Calu3 (cell line): ENCODE data around the gene RAB10. TPM values are rescaled to one million over a fixed set of nuclear protein-coding genes. Genes with fewer than 3 reads are reported as not detected.
A peak's percentile ranks its signal among the peaks of the same experiment; 100 is the strongest.

Experiments
- BruUV-seq: library from RNA; stranded (reverse); fragments of 400-500 nt; replicated peaks from 2 replicates; lab custom pipeline; 2021; lab: Mats Ljungman, UMichigan
- CTCF ChIA-PET: fragments of 300-600 bp; sonication (Branson Sonifier 250); formaldehyde crosslinking; loops from one replicate; lab custom pipeline; 2022; ENCODE audit warnings: antibody characterized with exemption; lab: Charles Lee
- DNase-seq: peaks from one replicate; pipeline ENCODE4 v3.0.0; 2022
- H3K27ac Mint-ChIP-seq: one replicate; pipeline ENCODE4 v1.8.0; 2022; ENCODE audit warnings: mixed read lengths; ENCODE audit not compliant: unreplicated experiment
- H3K27me3 Mint-ChIP-seq: one replicate; pipeline ENCODE4 v1.8.0; 2022; ENCODE audit warnings: mixed read lengths; ENCODE audit not compliant: unreplicated experiment
- H3K36me3 Mint-ChIP-seq: one replicate; pipeline ENCODE4 v1.8.0; 2022; ENCODE audit warnings: mild to moderate bottlenecking, moderate library complexity, mixed read lengths; ENCODE audit not compliant: insufficient read depth, unreplicated experiment
- H3K4me1 Mint-ChIP-seq: one replicate; pipeline ENCODE4 v1.8.0; 2022; ENCODE audit warnings: mild to moderate bottlenecking, low read depth, mixed read lengths; ENCODE audit not compliant: unreplicated experiment
- H3K4me3 Mint-ChIP-seq: one replicate; pipeline ENCODE4 v1.8.0; 2022; ENCODE audit warnings: mild to moderate bottlenecking, low read depth, moderate library complexity, mixed read lengths; ENCODE audit not compliant: unreplicated experiment
- H3K9me3 Mint-ChIP-seq: one replicate; pipeline ENCODE4 v1.8.0; 2022; ENCODE audit warnings: low read depth, mixed read lengths; ENCODE audit not compliant: unreplicated experiment
- CTCF ChIP-seq: fragments of 200-600 bp; IDR thresholded peaks from one replicate; pipeline ENCODE4 v1.8.0; 2022; ENCODE audit warnings: antibody characterized with exemption; ENCODE audit not compliant: unreplicated experiment
- intact Hi-C: fragments of 100-400 bp; cut with micrococcal nuclease; formaldehyde crosslinking; loops from one replicate; pipeline ENCODE4 v1.10.0; 2022; ENCODE audit not compliant: unreplicated experiment
- total RNA-seq: library from RNA; stranded (reverse); gene quantifications from 2 replicates; pipeline ENCODE4 v1.2.3, GENCODE V29; 2022

Gene RAB10
- total RNA-seq, 1 experiment from 2014 or later, result 149 TPM

DNA sequence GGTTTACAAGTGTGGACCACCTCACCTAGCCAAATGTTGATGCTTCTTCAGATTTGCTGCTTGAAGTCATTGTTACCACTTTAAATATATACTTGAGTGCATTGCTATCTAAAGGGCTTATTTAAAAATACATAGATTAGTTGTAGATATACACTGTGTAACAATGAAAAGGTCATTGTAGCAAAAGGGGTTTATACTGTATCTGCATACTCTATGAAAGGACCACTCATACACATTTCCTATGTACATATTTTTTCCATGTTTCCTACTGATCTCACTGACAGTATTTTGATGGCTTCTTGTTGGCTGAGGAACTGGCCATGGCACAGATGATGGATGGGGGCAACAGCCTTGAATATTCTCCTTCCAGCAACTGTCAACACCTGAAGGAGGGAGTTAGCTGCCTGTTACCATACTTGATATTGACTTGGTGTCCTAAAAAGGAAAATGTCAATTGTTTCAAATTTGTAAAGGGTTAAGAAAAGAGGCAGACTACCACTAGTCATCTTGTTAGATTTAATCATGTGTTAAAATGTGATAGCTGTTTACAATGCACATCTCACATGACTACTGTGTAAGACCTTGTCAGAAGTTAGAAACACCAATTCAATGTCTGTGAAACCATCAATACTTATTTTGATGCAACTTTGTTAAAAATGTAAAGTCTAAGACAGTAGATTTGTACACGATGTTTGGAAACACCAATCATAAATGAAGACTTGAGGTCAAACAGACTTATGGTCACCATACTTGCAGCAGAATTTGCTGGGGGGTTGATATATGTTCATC lies 33.5 kb downstream of the RAB10 start:
- H3K9me3 Mint-ChIP-seq, result no peaks in the 10 kb centered on the region
- TF ChIP-seq CTCF, result no peak
- DNase-seq, result no peak
- BruUV-seq, result no TSS peak
- H3K36me3 Mint-ChIP-seq, result peaks cover 11% of the 10 kb centered on the region
- CTCF ChIA-PET, result no interaction called here
- peaks cover 16% of the 10 kb centered on the region for H3K4me1 Mint-ChIP-seq
- H3K4me3 Mint-ChIP-seq, result peak overlapping the region; percentile 33
- peak overlapping the region; percentile 73 for H3K27ac Mint-ChIP-seq
- H3K27me3 Mint-ChIP-seq, result no peaks in the 10 kb centered on the region
- intact Hi-C loops, result no loop called here

GRCh38 chr2:26067980-26068507 lies 34.2 kb downstream of the RAB10 start:
- H3K36me3 Mint-ChIP-seq, result peaks cover 11% of the 10 kb centered on the region
- no peak for TF ChIP-seq CTCF
- H3K27ac Mint-ChIP-seq, result peak overlapping the region; percentile 73
- CTCF ChIA-PET, result interaction anchor here (0.8 to 1.3 kb wide), 4 partner anchors 15 to 76 kb away, joined by 3 read pairs; no protein-coding TSS in a partner anchor
- DNase-seq, result no peak
- peaks cover 21% of the 10 kb centered on the region for H3K4me1 Mint-ChIP-seq
- no TSS peak for BruUV-seq
- H3K27me3 Mint-ChIP-seq, result no peaks in the 10 kb centered on the region
- H3K9me3 Mint-ChIP-seq, result no peaks in the 10 kb centered on the region
- peak overlapping the region; percentile 33 for H3K4me3 Mint-ChIP-seq
- intact Hi-C loops, result no loop called here

DNA sequence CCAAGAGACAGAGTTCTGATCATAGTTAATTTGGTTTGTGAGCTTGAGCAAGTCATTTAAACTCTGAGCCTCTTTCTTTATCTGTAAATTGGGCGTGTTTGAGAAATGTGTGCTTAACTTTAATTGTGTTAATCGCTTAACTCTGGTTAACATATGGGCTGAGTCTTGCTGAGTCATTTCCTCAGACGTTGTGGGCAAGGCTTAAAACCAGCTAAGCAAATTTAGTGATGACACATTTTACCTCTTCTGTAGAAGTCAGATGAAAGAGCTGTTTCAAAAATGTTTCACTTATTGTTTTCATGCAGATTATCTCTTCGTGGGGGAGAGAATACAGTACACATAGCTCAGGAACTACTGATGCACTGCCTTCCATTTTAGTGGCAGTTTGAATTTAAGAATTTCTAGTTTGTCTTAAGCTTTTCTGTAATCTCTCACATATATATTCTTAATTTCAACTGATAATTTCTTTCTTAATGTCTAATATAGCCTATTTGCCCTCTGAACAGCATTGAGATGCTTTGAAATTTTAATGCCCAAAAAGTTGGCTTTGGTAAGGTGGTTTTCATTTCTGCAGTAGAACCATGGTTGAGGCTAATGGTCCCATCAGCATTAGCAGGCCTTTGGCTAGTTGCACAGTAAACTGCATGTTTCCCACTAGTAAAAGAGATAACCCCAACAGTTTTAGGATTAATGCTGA lies 34.9 kb downstream of the RAB10 start:
- no peak for TF ChIP-seq CTCF
- CTCF ChIA-PET, result interaction anchor here (0.7 to 1.3 kb wide), 6 partner anchors 16 to 77 kb away, joined by 3 read pairs; no protein-coding TSS in a partner anchor
- no peaks in the 10 kb centered on the region for H3K9me3 Mint-ChIP-seq
- peak; percentile 18 for DNase-seq
- peak overlapping the region; percentile 33 for H3K4me3 Mint-ChIP-seq
- peaks cover 28% of the 10 kb centered on the region for H3K4me1 Mint-ChIP-seq
- peaks cover 11% of the 10 kb centered on the region for H3K36me3 Mint-ChIP-seq
- no peaks in the 10 kb centered on the region for H3K27me3 Mint-ChIP-seq
- intact Hi-C loops, result no loop called here
- peak overlapping the region; percentile 73 for H3K27ac Mint-ChIP-seq
- no TSS peak for BruUV-seq

DNA sequence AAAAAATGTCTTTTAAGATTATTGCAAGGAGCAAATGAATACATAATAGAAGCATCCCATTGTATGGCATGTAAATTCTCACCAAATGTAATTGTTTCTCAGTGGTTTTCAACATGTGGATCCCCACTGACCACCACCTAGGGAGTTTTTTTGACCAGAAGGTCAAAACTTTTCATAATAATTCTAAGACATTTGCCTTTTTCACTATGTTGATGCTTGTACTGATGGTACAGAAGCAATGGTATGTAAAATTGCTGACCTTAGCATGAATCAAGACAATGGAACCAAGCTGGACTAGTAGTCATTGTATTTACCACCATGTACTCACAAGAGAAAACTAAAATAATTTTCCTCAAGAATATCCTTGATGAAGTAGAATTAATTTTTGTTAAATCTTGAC lies 36.8 kb downstream of the RAB10 start:
- peaks cover 7% of the 10 kb centered on the region for H3K36me3 Mint-ChIP-seq
- no peaks in the 10 kb centered on the region for H3K27me3 Mint-ChIP-seq
- CTCF ChIA-PET, result no interaction called here
- peaks cover 48% of the 10 kb centered on the region for H3K4me1 Mint-ChIP-seq
- intact Hi-C loops, result loop anchor here (5.0 kb wide), 1 partner anchor 33 kb away; no protein-coding TSS in a partner anchor
- TF ChIP-seq CTCF, result no peak
- no peak overlapping the region for H3K4me3 Mint-ChIP-seq
- no peak for DNase-seq
- no peaks in the 10 kb centered on the region for H3K9me3 Mint-ChIP-seq
- H3K27ac Mint-ChIP-seq, result no peak overlapping the region
- BruUV-seq, result no TSS peak
